ENCODE data around the gene CYP2S1. TPM values are rescaled to one million over a fixed set of nuclear protein-coding genes. Genes with fewer than 3 reads are reported as not detected.

CYP2S1 gene
- total RNA-seq, 6 experiments from 2014 or later, result 0.54 to 1.9 (median 0.99) TPM

GRCh38 chr19:41189425-41190065 is 3.5 kb upstream of the CYP2S1 start:
- Histone ChIP-seq H3K27ac (no peak overlapping the region), H3K9me3 (no peaks in the 10 kb centered on the region), H3K36me3 (no peaks in the 10 kb centered on the region), H3K4me1 (no peaks in the 10 kb centered on the region), H3K27me3 (peaks cover 0 to 6% of the 10 kb centered on the region in 2 donors), H3K4me3 (no peak overlapping the region)
- TF ChIP-seq CTCF (IDR thresholded peaks at IDR 0.05), result no peak
- no peak for TF ChIP-seq POLR2A (IDR thresholded peaks at IDR 0.05)
- intact Hi-C loops (cut with DNase I), result no loop called here
- ATAC-seq (no peak), DNase-seq (no peak)
- 44% methylated on average over 4 of the region's 8 CpGs for WGBS (ENCODE audit: insufficient coverage, low coverage, low lambda C conversion rate, missing lambda C conversion rate)

GRCh38 chr19:41193430-41194156 is 574 bp downstream of the CYP2S1 start:
- Histone ChIP-seq H3K4me3 (peak overlapping the region in 1 of 3 donors; percentile 16), H3K36me3 (no peaks in the 10 kb centered on the region), H3K4me1 (no peaks in the 10 kb centered on the region), H3K9me3 (no peaks in the 10 kb centered on the region), H3K27ac (no peak overlapping the region), H3K27me3 (peaks cover 0 to 6% of the 10 kb centered on the region in 2 donors)
- ATAC-seq, result peak in 1 of 4 donors; percentile 17
- TF ChIP-seq CTCF (IDR thresholded peaks at IDR 0.05), result no peak
- no peak for TF ChIP-seq POLR2A (IDR thresholded peaks at IDR 0.05)
- DNase-seq, result no peak
- WGBS (ENCODE audit: insufficient coverage, low coverage, low lambda C conversion rate, missing lambda C conversion rate), result 19% methylated on average over 11 of the region's 13 CpGs
- intact Hi-C loops (cut with DNase I), result no loop called here

- 5% methylated on average over 4 of the region's 6 CpGs for WGBS (ENCODE audit: insufficient coverage, low coverage, low lambda C conversion rate, missing lambda C conversion rate)
- H3K4me3 ChIP-seq, result no peak overlapping the region
- no peak for TF ChIP-seq CTCF (IDR thresholded peaks at IDR 0.05)
Observed at GRCh38 chr19:41194157-41194552, 1.1 kb downstream of the CYP2S1 start.

GRCh38 chr19:41195675-41196497 is 2.9 kb downstream of the CYP2S1 start:
- H3K27me3 ChIP-seq, result peaks cover 0 to 6% of the 10 kb centered on the region in 2 donors
- no peaks in the 10 kb centered on the region for H3K4me1 ChIP-seq
- H3K4me3 ChIP-seq, result no peak overlapping the region
- DNase-seq (no peak), ATAC-seq (peak; percentile 13 to 48 (median 36))
- no peaks in the 10 kb centered on the region for H3K36me3 ChIP-seq
- H3K9me3 ChIP-seq, result no peaks in the 10 kb centered on the region
- intact Hi-C loops (cut with DNase I), result no loop called here
- H3K27ac ChIP-seq, result no peak overlapping the region
- 59% methylated on average over 9 of the region's 10 CpGs for WGBS (ENCODE audit: insufficient coverage, low coverage, low lambda C conversion rate, missing lambda C conversion rate)
- TF ChIP-seq POLR2A (IDR thresholded peaks at IDR 0.05) (no peak), CTCF (IDR thresholded peaks at IDR 0.05) (no peak)

More at GRCh38 chr19:41194157-41194552, 1.1 kb downstream of the CYP2S1 start:
- Histone ChIP-seq H3K9me3 (no peaks in the 10 kb centered on the region), H3K27me3 (peaks cover 0 to 6% of the 10 kb centered on the region in 2 donors), H3K36me3 (no peaks in the 10 kb centered on the region), H3K4me1 (no peaks in the 10 kb centered on the region), H3K27ac (no peak overlapping the region)
- intact Hi-C loops (cut with DNase I), result no loop called here
- peak in 3 of 4 donors; percentile 17 to 19 (median 19) for ATAC-seq
- DNase-seq, result no peak
